Measurements from ENCODE around the gene SLC38A10. TPM values are rescaled to one million over a fixed set of nuclear protein-coding genes. Genes with fewer than 3 reads are reported as not detected.

SLC38A10 gene
- total and polyA plus RNA-seq, 2 of the 13 experiments (the other 11 are each of a cell fraction or from before 2014, with no cell fraction given), result 23.4 to 55.8 TPM

DNA sequence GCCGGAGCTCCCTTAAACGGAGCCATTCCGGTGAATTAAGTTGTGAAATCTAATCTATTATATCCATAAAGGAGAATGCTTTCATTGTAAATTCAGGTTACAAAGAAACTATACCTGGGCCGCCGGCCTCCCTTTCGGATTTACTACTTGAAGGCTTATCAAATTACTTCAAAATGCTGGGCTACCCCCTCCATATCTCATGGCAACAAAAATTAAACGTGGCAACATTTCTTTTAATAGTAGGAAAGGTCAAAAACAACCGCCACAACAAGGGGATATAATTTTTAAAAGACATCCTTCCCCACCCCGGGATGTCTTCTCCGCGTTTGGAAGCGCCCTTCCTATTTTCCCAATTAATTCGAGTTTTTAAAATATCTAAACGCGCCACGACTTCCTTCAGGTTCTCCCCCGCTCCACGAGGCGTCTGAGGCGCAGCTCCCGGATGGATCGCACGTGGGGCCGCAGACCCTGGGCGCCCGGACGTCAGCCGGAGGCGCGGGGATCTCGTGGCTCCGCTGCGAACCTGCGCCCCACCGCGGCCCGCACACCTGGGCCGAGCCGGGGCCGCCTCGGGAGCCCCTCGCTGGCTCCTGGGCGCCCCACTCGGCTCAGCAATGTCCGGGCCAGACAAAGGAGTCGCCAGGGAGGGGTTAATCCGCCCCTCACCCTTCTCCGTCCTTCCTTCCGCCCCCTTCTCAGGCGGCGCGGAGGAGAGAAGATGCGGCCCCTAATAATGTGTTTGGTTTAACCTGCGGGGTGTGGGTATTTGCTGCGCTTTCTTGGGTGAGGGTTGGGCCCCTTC is 47.4 kb upstream of the SLC38A10 start (continued):
- TF ChIP-seq, protein P1, sequence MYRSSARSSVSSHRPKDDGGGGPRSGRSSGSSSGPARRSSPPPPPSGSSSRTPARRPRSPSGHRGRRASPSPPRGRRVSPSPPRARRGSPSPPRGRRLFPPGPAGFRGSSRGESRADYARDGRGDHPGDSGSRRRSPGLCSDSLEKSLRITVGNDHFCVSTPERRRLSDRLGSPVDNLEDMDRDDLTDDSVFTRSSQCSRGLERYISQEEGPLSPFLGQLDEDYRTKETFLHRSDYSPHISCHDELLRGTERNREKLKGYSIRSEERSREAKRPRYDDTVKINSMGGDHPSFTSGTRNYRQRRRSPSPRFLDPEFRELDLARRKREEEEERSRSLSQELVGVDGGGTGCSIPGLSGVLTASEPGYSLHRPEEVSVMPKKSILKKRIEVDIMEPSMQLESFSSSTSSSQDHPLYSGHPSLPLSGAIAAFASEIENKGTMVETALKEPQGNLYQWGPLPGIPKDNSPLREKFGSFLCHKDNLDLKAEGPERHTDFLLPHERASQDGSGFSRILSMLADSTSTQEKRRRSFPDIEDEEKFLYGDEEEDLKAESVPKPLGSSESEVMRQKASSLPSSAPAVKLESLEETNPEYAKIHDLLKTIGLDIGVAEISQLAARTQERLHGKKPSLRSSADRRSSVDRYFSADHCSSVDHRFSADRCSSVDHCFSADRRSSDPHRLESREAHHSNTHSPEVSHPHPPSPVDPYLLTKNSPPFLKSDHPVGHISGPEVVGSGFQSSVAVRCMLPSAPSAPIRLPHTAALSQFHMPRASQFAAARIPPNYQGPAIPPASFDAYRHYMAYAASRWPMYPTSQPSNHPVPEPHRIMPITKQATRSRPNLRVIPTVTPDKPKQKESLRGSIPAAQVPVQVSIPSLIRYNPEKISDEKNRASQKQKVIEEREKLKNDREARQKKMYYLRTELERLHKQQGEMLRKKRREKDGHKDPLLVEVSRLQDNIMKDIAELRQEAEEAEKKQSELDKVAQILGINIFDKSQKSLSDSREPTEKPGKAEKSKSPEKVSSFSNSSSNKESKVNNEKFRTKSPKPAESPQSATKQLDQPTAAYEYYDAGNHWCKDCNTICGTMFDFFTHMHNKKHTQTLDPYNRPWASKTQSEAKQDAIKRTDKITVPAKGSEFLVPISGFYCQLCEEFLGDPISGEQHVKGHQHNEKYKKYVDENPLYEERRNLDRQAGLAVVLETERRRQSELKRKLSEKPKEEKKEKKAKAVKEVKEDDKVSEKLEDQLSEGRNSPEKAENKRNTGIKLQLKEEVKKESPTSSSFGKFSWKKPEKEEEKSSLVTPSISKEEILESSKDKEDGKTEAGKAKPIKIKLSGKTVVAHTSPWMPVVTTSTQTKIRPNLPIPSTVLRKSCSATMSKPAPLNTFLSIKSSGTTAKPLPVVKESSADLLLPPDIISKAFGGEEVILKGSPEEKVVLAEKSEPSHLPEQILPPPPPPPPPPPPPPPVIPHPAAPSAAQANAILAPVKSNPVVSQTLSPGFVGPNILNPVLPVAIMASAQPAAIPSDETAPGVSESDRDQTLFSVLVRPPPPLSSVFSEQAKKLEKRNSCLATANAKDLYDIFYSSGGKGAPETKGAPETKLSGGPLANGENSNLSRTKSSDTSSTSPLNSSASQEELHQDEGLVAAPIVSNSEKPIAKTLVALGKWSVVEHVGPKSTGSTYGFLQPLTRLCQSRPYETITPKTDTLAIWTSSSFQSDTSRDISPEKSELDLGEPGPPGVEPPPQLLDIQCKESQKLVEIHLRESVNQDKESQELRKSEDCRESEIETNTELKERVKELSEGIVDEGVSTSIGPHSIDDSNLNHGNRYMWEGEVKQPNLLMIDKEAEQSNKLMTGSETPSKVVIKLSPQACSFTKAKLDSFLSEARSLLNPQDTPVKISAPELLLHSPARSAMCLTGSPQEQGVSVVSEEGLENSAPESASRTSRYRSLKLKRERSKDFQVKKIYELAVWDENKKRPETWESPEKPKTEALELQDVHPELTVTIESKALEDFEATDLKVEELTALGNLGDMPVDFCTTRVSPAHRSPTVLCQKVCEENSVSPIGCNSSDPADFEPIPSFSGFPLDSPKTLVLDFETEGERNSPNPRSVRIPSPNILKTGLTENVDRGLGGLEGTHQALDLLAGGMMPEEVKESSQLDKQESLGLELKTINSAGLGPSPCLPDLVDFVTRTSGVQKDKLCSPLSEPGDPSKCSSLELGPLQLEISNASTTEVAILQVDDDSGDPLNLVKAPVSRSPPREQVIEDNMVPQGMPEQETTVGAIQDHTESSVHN (CRISPR knock-in tag; IDR thresholded peaks at IDR 0.05), result no peak
- TF ChIP-seq, protein P2, sequence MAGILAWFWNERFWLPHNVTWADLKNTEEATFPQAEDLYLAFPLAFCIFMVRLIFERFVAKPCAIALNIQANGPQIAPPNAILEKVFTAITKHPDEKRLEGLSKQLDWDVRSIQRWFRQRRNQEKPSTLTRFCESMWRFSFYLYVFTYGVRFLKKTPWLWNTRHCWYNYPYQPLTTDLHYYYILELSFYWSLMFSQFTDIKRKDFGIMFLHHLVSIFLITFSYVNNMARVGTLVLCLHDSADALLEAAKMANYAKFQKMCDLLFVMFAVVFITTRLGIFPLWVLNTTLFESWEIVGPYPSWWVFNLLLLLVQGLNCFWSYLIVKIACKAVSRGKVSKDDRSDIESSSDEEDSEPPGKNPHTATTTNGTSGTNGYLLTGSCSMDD (CRISPR knock-in tag; IDR thresholded peaks at IDR 0.05), result no peak
- TF ChIP-seq, protein P3, sequence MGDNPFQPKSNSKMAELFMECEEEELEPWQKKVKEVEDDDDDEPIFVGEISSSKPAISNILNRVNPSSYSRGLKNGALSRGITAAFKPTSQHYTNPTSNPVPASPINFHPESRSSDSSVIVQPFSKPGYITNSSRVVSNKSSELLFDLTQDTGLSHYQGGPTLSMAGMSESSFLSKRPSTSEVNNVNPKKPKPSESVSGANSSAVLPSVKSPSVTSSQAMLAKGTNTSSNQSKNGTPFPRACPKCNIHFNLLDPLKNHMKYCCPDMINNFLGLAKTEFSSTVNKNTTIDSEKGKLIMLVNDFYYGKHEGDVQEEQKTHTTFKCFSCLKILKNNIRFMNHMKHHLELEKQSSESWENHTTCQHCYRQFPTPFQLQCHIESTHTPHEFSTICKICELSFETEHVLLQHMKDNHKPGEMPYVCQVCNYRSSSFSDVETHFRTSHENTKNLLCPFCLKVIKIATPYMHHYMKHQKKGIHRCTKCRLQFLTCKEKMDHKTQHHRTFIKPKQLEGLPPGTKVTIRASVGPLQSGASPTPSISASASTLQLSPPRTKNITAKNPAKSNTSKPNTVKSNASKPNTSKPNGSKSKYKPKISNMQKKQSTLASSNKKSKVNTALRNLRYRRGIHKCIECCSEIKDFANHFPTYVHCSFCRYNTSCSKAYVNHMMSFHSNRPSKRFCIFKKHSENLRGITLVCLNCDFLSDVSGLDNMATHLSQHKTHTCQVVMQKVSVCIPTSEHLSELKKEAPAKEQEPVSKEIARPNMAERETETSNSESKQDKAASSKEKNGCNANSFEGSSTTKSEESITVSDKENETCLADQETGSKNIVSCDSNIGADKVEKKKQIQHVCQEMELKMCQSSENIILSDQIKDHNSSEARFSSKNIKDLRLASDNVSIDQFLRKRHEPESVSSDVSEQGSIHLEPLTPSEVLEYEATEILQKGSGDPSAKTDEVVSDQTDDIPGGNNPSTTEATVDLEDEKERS (CRISPR knock-in tag; IDR thresholded peaks at IDR 0.05), result no peak
- TF ChIP-seq RBFOX2 (IDR thresholded peaks at IDR 0.05; ENCODE audit: low read depth, low read length) (0 out of 2 replicates have a peak, but pooled peaks have one; percentile 44), ZNF446 (CRISPR knock-in tag; IDR thresholded peaks at IDR 0.05) (no peak), KDM5B (CRISPR knock-in tag; IDR thresholded peaks at IDR 0.05; ENCODE audit: borderline replicate concordance) (no peak), PHF21A (CRISPR knock-in tag; IDR thresholded peaks at IDR 0.05) (no peak)
- TF ChIP-seq, protein P4, sequence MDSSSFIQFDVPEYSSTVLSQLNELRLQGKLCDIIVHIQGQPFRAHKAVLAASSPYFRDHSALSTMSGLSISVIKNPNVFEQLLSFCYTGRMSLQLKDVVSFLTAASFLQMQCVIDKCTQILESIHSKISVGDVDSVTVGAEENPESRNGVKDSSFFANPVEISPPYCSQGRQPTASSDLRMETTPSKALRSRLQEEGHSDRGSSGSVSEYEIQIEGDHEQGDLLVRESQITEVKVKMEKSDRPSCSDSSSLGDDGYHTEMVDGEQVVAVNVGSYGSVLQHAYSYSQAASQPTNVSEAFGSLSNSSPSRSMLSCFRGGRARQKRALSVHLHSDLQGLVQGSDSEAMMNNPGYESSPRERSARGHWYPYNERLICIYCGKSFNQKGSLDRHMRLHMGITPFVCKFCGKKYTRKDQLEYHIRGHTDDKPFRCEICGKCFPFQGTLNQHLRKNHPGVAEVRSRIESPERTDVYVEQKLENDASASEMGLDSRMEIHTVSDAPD (CRISPR knock-in tag; IDR thresholded peaks at IDR 0.05), result no peak

Measured in HepG2 (cell line).